Measurements from ENCODE around the gene KCNH2.

KCNH2 gene

DNA sequence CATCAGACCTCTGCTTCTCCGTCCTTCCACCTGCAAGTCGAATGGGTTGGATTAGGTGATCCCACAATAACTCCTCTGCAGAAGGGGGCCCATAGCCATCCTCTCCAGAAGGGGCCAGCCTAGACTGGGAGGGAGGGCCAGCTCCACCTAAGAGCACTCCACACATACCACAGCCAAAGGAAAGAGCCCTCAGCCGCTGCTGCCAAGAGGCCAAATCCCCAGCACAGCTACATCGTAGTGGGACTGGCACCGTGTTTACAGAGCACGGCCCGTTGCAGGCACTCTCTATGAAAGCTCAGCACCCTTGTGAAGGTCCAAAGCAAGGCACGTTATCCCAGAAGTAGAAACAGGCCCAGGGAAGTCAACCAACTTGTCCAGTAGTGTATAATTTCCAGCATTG, 5.4 kb downstream of the KCNH2 start:
- no peak for DNase-seq

DNA sequence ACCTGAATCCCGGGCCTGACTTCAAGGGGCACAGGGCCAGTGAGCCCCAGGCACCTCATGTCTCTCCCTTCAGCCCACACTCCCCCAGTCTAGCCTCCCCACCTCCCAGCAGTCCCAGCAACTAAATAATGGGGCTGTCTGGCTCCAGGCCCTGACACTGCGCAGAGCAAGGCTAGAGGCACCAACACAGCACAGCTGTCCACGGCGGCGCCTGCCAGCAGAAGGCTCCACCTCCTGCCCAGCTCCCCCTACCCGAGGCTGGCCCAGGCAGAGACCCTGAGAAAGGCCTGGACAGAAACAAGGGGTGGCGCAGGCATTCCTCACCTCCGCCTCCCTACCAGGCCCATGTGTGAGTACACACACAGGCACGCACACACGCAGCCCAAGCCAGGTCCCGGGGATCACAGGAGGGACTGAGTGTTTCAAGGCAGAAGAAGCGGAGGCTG, 6.1 kb downstream of the KCNH2 start:
- DNase-seq = no peak

DNA sequence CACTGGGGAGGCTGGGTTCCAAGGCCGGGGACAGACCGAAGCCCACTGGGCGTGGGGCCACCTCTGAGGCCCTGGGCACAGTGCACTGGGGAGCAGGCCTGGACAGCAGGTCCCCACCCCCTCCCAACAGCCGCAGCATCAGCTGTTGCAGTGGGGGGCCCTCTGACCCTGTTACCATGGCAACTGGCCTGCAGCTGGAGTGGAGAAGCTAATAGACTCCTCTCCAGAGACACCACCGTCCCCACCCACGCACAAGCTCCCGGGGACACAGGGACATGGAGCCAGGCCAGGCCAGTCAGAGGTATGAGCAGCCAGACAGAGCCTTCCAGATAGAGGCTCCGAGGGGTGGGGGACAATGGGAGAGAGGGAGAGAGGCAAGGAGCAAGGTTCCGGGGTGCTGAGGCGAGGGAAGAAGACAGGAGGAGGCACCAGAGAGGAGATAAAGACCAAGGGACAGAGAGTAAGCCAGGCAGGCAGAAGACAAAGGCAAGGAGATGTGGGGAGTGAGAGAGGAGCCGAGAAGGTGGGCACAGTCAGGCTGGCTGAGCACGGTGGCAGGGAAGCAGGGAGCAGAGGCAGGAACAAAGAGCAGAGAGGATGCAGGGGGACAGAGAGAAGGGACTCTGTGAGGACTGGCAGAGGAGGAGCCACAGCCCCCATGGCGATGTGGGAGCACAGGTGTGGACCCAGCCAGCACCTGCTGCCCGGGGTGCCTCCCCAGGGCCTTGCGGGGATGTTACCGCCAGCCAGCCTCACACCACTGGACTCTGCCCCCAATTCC, 6.7 kb downstream of the KCNH2 start:
- no peak for DNase-seq

DNA sequence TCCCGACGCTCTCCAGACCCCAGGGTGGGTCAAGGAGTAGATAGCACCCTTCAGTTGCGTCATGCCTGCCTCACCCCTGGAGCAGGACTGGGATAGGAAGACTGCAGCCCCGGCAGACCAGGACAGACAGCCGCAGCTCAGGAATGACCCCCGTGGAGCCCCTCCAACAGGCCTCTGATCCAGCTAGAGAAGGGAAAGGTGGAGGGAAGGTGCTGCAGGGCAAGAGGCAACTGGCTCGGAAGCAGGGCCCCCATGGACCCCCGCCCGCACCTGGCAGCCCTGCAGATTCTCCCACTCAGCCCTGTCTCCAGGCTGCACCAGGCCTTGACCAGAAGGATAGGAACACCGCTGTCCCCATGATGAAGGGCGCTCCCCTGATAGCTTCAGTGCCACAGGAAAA, 7.7 kb downstream of the KCNH2 start:
- no peak for DNase-seq

DNA sequence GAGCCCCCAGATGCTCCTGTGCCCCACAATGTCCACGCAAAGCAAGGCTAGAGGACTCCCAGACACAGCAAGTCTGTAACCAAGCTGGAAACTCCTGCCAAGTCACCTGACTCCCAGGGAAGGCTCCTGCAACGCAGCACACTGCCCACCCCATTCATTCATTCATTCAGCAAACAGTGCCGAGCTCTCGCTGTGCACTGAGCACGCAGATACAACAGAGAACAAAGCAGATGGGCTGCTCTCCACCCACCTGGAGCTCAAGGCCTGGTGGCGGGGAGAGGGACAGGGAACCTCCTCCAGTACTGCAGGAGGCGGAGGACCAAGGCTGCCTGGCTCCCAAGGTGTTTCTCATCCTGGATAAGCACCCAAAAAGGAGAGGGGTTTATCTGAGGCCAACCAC, 8.6 kb downstream of the KCNH2 start:
- no peak for DNase-seq

DNA sequence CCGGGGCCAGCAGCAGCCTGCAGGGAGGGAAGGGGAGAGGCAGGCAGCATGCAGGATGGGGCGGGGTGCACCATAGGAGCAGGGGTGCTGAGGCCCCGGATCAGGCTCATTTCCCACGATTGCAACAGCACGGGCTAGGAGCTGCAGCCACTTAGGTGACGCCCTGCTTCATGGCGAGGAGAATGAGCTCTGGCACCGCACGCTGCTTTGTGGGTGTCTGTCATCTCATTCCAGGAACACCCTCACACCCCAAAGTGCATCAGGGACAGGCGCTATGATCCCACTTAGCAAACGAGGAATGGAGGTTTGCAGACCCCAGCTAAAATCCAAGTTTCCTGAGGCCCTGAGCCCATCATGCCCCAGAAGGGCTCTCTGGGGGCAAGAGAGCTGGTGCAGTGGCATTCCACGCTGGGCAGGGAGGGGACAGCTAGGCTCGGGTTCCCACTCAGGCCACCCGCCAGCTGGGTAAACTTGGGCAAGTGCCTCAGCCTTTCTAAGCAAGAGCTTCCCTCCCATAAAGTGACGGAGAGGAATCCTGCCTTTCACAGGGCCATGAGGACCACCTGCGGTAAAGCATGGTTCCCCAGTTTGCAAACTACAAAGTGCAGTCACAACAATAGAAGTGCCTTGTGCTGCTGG, 9.3 kb downstream of the KCNH2 start:
- no peak for DNase-seq

DNA sequence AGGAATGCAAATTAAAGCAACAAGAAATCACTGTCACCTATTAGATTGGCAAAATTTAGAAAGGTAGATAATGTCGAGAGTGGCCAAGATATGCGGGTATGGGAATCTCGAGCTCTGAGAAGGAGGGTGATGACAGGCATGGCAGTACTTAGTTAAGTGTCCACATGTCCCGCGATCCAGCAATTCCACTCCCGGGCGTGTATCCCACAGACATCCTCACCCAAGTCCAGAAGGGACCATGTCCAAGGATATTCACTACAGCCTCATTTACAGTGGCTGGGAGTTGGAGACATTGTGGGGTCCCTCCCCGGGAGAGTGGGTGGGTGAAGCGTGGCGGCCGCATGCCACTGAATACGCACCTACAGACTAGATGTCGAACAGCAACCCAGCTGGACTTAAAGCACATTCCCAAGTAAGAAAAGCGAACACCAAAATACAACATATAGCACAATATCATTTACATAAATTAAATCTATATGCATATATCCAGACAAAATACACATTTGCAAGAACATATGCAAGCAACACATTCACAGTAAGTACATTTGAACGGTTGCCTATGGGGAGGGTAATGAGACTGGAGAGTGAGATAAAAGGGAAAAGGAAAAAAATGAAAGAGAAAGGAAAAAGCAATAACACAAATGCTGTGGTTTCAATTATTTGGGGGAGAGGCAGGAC, 9.9 kb downstream of the KCNH2 start:
- no peak for DNase-seq

DNA sequence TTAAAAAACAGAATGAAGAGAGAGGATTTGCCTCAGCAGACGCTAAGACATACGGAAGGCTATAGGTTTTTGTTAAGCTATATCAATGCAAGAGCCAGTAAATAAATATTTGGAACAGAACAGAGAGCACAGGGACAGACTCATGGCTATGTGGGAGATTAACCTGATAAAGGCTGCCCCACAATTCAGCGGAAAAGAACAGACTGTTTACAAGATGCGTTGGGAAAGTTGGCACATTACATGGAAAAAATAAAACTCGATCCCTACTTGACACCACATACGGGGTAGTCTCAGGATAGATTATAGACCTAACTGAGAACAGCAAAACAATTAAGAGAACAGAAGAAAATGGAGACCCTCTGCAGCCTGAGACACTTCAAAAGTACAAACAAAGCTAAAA, 10.8 kb downstream of the KCNH2 start:
- DNase-seq = no peak

DNA sequence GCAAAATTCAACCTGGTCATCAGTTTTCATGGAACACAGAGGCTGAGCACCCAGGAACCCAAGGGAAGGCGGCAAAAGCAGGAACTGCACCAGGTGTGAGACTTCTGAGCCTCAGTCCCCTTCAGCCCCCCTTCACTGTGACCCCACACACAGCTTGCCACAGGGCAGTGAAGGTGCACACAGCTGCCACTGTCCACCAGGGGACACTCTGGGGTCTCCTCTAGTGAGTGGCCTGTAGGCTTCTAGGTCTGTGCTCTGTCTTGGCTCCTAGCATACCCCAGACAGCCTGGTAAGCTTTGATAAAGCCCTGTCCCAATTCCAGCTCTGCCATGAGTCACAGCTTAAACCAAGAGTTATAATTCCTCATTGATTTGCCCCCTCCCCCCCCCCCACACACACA, 12.1 kb downstream of the KCNH2 start:
- no peak for DNase-seq

DNA sequence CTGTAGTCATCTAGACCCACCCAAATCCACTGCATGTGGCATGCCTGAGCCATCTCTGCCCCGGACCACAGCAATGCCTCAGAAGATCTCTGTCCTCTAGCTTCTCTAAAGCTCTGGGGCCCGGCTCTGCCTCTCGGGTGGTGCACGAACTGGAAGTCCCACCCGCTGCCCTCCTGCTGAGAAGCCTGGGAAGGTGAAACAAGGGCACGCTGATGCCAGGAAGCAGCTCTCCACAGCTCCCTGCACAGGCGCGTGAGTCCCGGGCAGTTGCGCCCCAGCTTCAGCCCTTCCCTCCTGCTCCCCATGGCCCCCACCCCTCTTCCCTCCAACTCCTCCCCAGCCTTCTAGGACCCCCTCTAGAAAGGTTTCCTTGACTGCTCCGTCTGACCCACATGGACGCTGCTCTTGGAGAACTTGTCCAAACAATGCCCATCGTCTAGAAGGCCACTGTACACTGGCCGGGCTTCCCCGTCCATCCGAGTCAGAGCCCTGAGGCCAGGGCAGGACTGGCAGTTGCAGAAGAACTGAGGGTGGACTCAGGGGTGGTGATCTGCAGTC, 12.8 kb downstream of the KCNH2 start:
- DNase-seq = no peak

DNA sequence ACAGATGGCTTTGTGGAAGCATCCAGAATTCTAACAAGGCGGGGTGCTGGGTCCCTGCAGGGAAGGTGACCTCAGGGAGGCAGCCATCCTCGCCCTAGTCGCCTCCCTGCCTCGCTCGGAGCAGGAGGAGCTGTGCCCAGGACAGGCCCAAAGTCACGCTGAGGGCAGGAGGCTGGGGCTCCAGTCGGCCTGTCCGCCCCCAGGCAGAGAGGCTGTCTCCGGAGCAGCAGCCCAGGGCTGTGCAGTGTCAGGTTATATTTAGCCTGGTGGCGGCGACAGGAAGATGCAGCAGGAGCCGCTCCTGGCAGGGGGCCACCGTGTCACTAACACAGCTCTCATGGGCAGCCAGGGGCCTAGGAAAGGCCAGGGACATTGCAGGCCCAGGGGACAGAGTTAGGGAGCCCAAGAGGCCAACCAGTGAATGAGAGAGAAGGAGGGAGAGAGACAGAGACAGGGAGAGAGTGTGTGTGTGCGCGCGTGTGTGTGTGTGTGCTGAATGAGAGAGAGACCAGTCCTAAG, 13.5 kb downstream of the KCNH2 start:
- no peak for DNase-seq

DNA sequence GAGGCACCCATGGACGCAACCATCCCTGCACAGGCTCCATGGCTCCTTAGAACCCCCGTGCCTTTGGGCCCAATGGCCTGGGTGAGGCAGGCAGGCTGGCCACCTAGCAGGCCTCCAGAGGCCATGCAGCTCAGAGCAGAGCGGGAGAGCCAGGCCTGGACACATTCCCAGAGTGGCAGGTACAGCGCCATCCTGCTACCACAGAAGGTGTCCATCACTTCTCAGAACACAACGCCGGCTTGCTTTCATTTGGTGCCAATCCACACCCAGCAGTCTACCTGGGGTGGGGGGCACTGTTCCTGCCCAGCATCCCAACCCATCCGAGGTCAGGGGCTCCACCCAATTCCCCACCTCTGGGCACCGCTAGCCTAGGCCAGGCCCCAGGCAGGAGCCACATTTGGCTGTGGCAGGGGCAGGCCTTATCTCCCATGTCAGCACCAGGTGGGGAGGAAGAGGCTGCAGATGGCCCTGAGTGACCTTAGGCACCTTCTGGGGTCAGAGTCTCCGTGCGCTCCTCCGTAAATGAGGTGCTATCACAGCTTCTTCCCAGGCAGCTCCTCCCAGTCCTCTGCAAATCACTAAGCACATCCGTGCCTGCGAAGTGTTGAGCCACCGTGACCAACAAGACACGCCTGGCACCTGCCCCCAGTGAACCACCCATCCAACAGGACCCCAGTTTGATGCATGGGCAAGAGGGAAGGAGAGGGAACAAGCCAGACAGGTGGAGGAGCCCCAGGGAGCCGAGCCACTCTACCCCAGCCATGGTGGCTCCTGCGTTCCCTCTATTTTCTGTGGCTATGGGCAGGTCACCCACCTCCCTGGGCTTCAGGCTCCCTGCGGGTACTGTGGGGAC, 14.2 kb downstream of the KCNH2 start:
- no peak for DNase-seq

DNA sequence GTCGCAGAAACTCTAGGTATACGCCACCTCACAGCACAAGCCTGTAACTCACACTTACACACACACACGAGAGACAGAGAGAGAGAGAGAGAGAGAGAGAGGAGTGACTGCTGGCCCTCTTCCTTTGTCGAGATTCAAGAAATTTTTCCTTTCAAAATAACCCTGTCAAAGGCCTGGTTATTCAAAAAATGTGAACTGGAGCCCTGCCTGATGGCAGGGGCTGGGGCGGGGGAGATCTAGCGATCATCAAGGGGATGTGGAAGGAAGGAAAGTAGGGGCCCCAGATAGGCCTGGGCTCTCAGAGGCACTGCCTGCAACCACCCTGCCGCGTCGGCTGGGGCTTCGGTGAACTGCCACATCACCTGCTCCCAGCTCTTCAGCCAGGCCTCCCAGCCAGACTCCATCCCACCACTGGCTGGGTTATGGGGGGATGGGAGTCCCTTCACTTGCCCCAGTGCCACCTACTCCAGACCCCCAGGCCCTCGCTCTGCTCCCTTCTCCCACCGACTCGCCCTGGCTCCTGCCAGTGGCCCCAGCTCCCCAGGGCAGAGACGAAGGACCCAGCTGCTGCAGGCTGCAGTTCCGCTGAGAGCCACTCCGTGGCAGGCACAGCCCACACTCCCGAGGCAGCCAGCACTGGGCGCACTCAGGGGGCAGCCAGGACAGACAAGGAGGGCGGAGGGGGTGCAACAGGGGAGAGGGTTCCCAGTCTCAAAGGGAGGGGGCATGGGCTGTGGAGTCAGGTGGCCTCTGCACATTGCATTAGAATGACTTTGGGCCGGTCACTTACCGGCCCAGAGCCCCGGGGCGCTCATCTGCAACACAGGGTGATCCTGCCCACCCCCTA, 15.3 kb downstream of the KCNH2 start:
- DNase-seq = peak; percentile 57

DNA sequence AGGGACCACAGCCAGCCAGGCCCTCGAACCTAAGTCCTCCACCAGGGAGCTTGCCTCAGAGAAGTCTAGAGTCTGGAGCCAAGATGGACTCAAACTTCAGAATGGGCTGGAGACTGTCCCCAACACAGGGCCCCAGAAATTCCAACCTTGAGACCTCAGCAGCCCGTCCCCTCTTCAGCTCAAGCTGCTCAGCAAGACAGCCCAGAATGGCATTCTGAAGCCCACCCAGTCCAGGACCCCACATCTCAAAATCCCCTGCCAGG, 15.9 kb downstream of the KCNH2 start:
- DNase-seq = no peak

DNA sequence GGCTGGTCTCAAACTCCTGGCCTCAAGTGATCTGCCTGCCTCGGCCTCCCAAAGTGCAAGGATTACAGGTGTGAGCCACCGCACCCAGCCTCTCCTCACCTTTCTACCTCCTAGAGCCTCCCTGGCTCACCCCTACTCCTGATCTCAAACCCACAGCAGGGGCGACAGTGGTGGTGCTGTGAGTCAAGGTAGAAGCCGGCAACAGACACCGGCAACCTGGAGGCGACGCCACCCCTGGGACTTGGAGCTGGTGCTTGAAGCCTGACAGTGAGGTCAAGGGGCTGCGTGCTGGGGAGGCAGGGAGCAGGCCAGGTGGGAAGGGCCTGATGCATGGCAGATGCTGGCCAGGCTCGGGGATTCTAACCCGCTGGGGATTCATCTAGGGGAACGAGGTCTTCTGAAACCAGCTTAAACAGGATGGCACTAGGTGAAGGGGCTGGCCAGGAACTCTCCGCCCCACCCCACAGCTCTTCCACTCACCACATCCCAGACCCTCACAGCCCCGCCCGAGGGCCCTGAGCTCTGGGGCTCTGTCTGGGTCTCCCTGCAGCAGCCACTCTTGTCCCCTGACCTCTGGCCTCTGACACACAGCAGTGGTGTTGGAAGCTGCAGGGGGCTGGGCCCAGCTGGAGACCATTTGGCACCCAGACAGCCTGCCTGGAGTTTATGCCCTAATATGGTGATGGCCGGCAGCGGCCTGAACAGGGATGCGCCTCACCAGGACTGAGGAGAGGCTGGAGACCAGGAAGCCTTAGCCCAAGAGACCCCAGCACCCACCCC, 16.4 kb downstream of the KCNH2 start:
- no peak for DNase-seq

DNA sequence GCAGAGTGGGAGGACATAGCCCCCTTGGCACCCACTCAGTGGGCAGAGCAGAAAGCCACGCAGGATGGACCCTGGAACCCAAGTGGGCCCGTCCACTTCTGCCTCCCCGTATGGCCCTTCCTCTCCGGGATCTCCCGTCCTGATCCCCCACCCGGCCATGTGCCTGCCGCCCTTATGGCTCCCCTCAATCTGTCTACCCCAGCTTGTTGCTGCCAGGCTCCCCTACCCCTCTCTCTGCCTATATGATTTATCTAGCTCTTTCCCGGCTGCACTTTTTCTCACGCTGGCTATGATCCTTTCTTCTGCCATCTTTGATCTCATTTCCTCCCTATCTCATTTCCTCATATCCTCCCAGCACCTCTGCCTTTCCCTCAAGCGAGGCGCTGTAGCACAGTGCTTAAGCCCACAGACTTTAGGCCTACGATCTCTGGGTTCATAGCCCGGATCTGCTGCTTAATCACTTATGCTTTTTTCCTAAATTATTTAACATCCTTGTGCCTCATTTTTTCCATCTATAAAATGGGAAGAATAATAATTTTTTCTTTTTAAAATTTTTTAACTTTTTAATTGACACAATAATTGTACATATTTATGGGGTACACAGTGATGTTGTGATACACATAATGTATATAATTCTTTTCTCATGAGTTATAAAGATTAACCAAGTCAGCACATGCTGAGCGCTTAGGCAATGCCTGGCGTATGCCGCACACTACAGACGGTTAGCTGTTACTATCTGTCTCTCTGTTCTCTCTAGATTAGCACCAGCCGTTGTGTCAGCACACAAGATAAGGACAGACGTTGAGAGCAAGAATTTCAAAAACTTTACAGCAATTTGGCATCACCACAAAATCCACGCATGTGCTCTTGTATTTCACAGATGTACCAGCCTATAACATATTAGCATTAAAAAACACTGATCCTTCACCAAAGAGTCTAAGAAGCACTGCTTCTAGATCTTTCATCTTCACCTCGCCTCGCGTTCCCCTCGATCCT, 18.1 kb downstream of the KCNH2 start:
- peak; percentile 30 for DNase-seq

DNA sequence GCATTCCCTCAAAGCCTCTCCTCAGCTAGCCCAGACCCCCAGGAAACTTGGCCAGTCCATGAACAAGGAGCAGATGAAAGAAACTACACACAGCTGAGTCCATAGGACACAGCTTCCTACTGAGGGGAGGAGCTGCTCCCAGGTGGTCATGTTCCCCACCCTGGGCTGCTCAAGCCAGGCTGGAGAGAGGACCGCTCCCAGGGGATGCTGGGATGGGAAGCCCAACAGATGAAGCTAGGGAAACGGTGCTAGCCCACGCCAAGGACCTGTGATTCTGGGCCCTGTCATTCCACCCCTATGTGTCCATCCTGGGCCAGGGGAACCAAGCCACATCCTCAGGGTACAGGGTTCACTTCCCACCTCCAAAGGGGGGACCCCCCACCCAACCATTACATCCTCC, 19.0 kb downstream of the KCNH2 start:
- DNase-seq = no peak

DNA sequence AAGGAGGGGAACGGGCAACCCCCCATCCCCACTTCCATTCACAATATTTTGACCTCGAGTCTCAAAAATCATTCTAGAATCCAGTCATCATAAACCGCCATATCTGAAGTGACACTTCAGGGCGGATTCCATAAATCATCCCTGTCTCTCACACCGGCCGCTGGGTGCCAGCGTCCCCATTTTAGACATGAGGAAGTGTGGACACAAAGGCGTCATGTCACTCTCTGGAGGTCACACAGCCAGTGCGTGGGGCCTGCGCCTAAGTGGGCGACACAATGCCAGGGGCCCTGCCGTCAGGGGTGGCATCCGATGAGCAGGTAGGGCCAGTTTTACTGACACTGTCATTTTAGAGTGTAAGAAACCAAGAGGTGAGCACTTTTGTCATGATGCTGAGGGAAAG, 19.5 kb downstream of the KCNH2 start:
- no peak for DNase-seq

DNA sequence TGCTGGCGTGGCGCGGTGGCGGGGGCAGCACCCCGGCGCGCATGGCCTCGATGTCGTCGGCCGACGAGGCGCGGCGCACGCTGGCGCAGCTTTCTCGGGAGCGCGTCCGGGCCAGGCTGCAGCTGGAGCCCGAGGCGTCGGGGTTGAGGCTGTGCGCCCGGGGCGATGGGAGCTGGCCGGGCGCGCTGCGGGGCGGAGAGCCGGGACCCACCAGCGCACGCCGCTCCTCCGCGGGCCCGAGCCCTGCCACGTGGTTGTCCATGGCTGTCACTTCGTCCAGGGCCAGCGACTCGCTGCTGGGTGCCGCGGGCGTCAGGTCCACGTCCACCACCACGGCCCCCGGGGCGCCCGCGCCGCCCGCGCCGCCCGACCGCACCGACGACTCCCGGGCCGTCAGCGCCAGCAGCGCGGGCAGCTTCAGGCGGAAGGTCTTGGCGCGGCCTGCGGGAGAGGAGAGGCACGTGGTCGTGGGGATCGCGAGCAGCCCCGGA, 20.0 kb downstream of the KCNH2 start:
- no peak for DNase-seq

Data from central memory CD4-positive, alpha-beta T cell (primary cell).